Umbilical cord (tissue), 2 donors: Measurements from ENCODE around the gene MTRF1. TPM values are rescaled to one million over a fixed set of nuclear protein-coding genes. Genes with fewer than 3 reads are reported as not detected.
"Not testable (repeated sequence)": the region's sequence is repeated elsewhere in the genome, so short reads cannot be mapped to it uniquely, and the experiment has no call there.

Source experiments
- DNase-seq: peaks from one replicate; pipeline ENCODE4 v3.0.0-alpha.2; 2015; ENCODE audit warnings: low spot score
- total RNA-seq: library from RNA; depleted of rRNA; stranded (reverse); fragments of >200 nt; gene quantifications from one replicate; pipeline ENCODE4 v1.2.3, GENCODE V29; 2014; ENCODE audit warnings: low replicate concordance; ENCODE audit not compliant: insufficient read depth

MTRF1 gene
- total RNA-seq, 1 donor from 2014 or later, result 14.2 TPM

DNA sequence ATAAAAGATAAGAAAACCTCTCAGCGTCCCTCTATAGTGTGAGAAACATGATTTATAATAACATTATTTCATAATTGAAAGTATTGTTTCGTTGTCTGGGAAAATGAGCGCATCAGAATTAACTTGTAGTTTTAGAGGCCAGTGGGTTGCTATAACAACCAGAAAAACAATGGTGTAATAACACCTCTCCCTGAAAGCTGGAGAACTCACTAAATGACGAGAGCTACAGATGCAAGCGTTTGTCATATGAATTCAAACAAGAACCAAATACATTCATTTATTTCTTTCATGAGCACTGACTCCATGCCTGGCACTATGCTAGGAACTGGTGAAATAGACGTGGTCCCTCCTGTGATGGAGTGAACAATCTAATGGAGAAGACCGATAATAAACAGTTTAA is 85.3 kb downstream of the MTRF1 start:
- DNase-seq, result no peak

DNA sequence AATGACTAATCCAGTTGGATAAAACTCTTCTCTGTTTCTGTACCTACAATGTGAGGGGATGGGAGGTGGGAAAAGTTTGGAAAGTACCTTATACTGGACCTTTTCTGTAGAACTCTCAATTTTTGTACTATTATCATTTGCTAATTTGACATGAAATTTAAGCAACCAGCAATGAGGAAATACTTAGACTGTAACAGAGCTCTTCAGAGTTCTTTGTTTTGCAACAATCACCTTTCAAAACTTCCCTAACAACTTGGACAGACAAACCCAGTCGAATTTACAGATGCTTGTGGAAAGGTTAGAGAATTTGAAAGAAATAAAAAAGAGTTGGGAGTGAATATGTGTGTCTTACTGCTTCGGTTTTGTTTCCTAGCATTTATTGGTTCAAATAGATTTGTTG is 85.8 kb downstream of the MTRF1 start:
- no peak for DNase-seq

DNA sequence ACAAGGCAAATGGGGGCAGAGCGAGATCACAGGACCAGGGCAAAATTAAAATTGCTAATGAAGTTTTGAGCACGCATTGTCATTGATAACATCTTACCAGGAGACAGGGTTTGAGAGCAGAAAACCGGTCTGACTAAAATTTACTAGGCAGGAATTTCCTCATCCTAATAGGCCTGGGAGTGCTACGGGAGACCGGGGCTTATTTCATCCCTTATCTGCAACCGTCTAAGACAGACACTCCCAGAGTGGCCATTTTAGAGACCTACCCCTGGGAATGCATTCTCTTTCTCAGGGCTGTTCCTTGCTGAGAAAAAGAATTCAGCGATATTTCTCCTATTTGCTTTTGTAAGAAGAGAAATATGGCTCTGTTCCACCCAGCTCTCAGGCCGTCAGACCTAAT is 87.8 kb downstream of the MTRF1 start:
- DNase-seq, result not testable (repeated sequence)

Other genes with a start within 250 kb of the MTRF1 start
- gene ELF1, start 244.3 kb downstream of the MTRF1 start, total RNA-seq, result 67.4 TPM
- 24.1 TPM for gene WBP4, start 202.1 kb downstream of the MTRF1 start, total RNA-seq
- gene KBTBD6, start 130.8 kb downstream of the MTRF1 start, total RNA-seq, result 11.1 TPM
- gene KBTBD7, start 69.0 kb downstream of the MTRF1 start, total RNA-seq, result 14.7 TPM
- gene NAA16, start 47.7 kb upstream of the MTRF1 start, total RNA-seq, result 12.3 TPM
- gene RGCC, start 194.0 kb upstream of the MTRF1 start, total RNA-seq, result 82.8 TPM